GM12872 (cell line): ENCODE results near the gene PDGFA.

Experiments used
- TF ChIP-seq, protein P1 (sequence below): IDR thresholded peaks from 3 replicates; pipeline ENCODE4 v1.5.1; 2011; ENCODE audit warnings: low read depth, mild to moderate bottlenecking, low read length, moderate library complexity; ENCODE audit not compliant: insufficient read depth

PDGFA gene

DNA sequence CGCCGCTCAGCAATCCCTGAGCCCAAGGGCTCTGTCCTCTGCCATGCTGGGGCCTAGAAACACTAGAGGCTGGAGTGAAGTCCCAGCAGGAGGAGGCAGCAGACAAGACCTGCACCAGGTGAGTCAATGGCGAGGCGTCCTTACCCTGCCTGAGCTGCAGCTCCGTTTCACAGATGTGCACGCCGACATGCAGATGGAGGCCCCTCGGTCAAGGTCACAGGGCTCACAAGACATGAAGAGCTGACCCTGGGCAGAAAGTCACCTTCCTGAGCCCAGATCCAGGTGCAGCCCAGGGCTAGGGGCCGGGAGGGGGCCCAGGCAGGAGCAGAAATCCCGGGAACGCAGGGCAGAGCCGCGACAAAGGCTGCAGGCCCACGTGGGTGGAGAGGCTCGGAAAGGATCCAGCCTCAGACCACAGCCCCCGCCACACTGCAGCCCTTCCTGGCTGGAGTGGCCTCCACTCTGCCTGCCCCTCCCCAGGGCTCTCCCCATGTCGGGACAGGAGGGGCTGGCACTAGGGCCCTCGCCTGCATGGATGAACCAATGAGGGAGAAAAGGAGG, 23.8 kb downstream of the PDGFA start:
- TF ChIP-seq, protein P1, sequence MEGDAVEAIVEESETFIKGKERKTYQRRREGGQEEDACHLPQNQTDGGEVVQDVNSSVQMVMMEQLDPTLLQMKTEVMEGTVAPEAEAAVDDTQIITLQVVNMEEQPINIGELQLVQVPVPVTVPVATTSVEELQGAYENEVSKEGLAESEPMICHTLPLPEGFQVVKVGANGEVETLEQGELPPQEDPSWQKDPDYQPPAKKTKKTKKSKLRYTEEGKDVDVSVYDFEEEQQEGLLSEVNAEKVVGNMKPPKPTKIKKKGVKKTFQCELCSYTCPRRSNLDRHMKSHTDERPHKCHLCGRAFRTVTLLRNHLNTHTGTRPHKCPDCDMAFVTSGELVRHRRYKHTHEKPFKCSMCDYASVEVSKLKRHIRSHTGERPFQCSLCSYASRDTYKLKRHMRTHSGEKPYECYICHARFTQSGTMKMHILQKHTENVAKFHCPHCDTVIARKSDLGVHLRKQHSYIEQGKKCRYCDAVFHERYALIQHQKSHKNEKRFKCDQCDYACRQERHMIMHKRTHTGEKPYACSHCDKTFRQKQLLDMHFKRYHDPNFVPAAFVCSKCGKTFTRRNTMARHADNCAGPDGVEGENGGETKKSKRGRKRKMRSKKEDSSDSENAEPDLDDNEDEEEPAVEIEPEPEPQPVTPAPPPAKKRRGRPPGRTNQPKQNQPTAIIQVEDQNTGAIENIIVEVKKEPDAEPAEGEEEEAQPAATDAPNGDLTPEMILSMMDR = no peak

DNA sequence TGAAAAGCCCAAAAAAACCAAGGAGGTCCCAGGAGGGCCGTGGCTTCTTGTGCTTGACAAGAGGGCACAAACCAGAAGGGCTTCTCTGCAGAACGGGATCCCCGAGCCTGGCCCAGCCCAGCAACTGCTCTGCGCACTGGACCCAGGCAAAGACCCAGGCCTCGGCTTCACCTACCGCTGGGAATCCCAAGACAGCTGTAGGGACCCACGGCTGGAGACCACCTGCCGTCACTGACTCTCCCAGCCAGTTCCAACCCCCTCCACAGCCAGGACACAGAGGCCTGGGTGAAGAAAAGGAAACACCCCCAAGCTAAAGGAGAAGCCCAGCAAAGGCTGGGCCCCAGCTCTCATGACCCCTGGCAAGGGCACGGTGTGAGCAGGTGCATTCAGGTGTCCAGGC, 24.3 kb downstream of the PDGFA start:
- TF ChIP-seq, protein P1 = no peak

DNA sequence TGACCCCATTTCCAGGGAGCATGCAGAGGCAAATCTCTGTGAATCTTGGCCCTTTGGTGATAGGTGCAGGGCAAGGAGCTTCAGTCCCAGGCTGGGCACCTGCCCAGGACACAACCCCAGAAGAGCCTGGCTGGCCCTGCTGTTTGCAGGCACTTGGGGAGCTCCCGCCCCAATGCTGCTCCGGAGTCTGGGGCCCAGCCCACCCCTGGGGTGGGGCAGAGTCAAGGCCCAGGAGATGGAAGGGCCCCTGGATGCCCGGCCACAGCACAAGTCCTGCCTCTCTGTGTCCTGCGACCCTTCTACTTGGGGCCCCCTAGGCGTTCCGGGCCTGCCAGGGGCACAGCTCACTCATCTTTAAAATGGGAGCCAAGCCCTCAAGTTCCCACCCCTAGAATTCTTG, 24.7 kb downstream of the PDGFA start:
- TF ChIP-seq, protein P1 = no peak

DNA sequence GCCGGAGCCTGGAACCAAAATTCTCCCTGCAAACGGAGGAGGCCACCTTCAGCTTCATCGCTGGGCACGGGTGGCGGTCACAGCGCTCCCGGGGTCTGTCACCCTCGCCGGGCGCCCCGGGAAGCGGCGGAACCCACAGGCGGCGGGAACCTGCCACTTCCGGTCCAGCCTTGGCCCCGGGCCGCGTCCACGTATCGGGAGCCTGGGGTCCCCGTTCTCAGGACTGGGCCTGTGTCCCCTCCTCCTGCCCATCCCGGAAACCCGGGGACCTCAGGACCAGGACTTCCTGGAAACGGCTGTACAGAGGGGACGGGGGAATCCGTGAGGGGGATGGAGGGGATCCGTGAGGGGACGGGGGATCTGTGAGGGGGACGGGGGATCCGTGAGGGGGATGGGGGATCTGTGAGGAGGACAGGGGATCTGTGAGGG, 25.4 kb downstream of the PDGFA start:
- TF ChIP-seq, protein P1 = no peak

DNA sequence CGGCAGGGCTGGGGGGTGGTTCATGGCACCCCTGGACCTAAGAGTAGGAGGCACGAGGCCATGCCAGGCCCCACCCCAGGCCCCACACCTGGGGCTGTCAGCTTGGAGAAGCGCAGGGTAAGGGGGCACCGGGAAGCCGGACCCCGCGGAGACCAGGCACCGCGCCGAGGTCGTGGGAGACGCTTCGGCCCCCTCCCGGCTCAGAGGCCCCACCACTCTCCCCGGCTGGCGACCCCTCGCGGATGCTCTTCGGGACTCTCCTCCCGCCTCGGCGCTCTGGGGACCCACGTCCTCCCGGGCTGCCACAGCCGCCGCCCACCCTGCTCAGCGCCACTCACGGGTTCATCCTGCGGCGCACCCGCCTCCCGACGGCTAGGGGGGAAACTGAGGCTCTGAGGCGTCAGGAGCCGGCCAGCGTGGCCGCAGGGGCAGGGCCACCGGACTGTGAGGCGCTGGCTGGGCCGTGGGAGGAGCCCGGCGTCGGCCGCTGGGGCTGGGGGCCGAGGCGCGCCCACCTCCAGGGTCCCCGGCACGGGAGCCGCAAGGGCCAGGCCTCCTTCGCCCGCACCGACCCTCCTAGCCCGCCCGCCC, 25.9 kb downstream of the PDGFA start:
- TF ChIP-seq, protein P1 = no peak

DNA sequence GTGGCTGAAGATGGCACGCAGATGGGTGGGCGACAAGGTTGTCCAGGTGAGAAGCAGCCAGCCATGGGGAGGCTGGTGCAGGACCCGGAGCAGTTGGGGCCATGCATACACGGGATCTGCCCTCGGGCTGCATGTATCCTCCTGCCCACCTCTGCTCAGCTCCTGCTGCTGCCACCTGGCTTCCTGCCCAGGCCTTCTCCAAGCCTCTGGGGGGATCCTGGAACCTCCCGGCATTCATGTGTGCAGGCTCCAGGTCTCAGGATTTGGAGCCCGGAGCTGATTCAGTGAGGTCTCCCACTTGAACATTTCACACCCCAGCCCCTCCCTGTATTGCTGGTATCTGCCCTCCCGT, 27.0 kb downstream of the PDGFA start:
- TF ChIP-seq, protein P1 = no peak

DNA sequence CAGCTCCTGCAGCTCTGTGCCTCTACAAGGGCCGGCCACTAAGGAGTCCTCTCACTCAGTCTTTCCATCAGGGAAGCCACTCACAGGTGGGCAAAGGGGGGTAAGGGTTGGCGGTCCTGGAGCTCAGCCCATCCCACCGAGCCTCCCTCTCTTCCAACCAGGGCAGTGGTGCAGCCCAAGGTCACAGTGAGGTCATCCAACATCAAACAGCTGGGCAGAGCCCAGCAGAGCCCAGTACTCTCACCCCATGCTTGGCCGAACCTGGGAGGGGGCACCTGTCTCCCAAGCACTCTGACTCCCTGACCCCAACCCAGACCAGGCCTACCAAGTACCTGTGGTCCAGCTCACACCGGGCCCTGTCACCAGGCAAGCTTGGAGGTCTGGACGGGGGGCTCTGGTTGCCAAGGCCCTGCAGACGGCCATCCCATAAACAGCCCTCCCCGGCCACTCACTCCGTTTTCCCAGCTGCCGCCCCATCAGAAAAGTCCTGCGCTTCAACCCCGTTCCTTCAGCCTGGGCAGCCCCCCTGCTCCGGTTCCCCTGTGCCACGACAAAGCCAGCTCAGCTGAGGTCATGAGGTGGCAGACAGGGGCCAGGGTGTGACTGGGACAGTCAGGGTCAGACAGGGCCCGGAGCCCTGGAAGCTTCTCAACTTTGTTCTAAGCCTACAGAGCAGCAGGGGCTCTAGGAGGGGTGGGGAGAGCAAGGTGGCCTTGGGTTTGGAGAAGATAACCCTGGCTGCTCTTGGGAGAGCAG, 27.5 kb downstream of the PDGFA start:
- TF ChIP-seq, protein P1 = no peak
